HepG2 (cell line): ENCODE data around the gene REEP6. TPM values are rescaled to one million over a fixed set of nuclear protein-coding genes. Genes with fewer than 3 reads are reported as not detected.
A peak's percentile ranks its signal among the peaks of the same experiment; 100 is the strongest.

Experiments
- AKAP8 ChIP-seq: sonication (generic); formaldehyde crosslinking; IDR thresholded peaks from 2 replicates; pipeline ENCODE4 v1.5.1; 2020; ENCODE audit warnings: mild to moderate bottlenecking, missing genetic modification reagents
- CREB1 ChIP-seq, 2 experiments: fragments of 450-650 bp in 1 of 2; IDR thresholded peaks; 2 replicates each; pipeline ENCODE4 v1.6.1; 2016 to 2017; ENCODE audit warnings: control low read depth in 1 of 2, mild to moderate bottlenecking in 1 of 2, missing compliant biosample characterization in 1 of 2, missing genetic modification characterization in 1 of 2
- EZH2 ChIP-seq: conservative IDR thresholded peaks from 2 replicates; pipeline ENCODE4 v1.6.1; 2012; ENCODE audit warnings: mild to moderate bottlenecking, low read depth, low read length, moderate library complexity
- FOXP1 ChIP-seq, 2 experiments: fragments of 450-650 bp in 1 of 2; IDR thresholded peaks; 2 replicates each; pipeline ENCODE4 v1.6.1; 2017 to 2018; ENCODE audit warnings: antibody characterized with exemption in 1 of 2
- KAT8 ChIP-seq: IDR thresholded peaks from 2 replicates; pipeline ENCODE4 v1.6.1; 2016; ENCODE audit warnings: missing genetic modification reagents, missing compliant biosample characterization
- MEIS2 ChIP-seq: sonication (generic); formaldehyde crosslinking; IDR thresholded peaks from 2 replicates; pipeline ENCODE4 v1.9.0; 2021; ENCODE audit warnings: mild to moderate bottlenecking, missing genetic modification reagents
- MTF2 ChIP-seq: sonication (generic); formaldehyde crosslinking; IDR thresholded peaks from 2 replicates; pipeline ENCODE4 v1.5.0; 2020; ENCODE audit warnings: missing genetic modification reagents, borderline replicate concordance
- NR1H2 ChIP-seq: sonication (generic); formaldehyde crosslinking; IDR thresholded peaks from 2 replicates; pipeline ENCODE4 v1.8.1; 2022; ENCODE audit warnings: low read depth, missing genetic modification reagents, borderline replicate concordance
- PHF8 ChIP-seq: sonication (generic); formaldehyde crosslinking; IDR thresholded peaks from 2 replicates; pipeline ENCODE4 v1.5.0; 2020; ENCODE audit warnings: missing genetic modification reagents
- POGZ ChIP-seq: sonication (generic); formaldehyde crosslinking; IDR thresholded peaks from 2 replicates; pipeline ENCODE4 v1.4.0; 2020; ENCODE audit warnings: mild to moderate bottlenecking, missing genetic modification reagents
- RARA ChIP-seq: IDR thresholded peaks from 2 replicates; pipeline ENCODE4 v1.6.1; 2016; ENCODE audit warnings: missing genetic modification reagents, missing compliant biosample characterization
- RBM39 ChIP-seq: fragments of 200-400 bp; formaldehyde crosslinking; IDR thresholded peaks from one replicate; pipeline ENCODE4 v1.6.1; 2018; ENCODE audit warnings: antibody characterized with exemption, mild to moderate bottlenecking, low read depth, low read length; ENCODE audit not compliant: poor library complexity, severe bottlenecking
- RCOR2 ChIP-seq: IDR thresholded peaks from 2 replicates; pipeline ENCODE4 v1.6.1; 2016; ENCODE audit warnings: missing biosample characterization, missing genetic modification reagents
- SAP130 ChIP-seq: IDR thresholded peaks from 2 replicates; pipeline ENCODE4 v1.6.1; 2016; ENCODE audit warnings: low read depth
- SUZ12 ChIP-seq: fragments of 150-350 bp; IDR thresholded peaks from 2 replicates; pipeline ENCODE4 v1.6.1; 2014; ENCODE audit warnings: low read depth, low read length
- SYNCRIP ChIP-seq: fragments of 200-400 bp; formaldehyde crosslinking; IDR thresholded peaks from 2 replicates; pipeline ENCODE4 v1.6.1; 2018; ENCODE audit warnings: mild to moderate bottlenecking, low read depth, low read length; ENCODE audit not compliant: insufficient read depth
- XRCC5 ChIP-seq: fragments of 200-400 bp; formaldehyde crosslinking; optimal IDR thresholded peaks from 2 replicates; pipeline ENCODE3; 2017; ENCODE audit warnings: mild to moderate bottlenecking, low read length
- YEATS2 ChIP-seq: sonication (generic); formaldehyde crosslinking; IDR thresholded peaks from 2 replicates; pipeline ENCODE4 v1.4.0; 2020; ENCODE audit warnings: missing genetic modification reagents, borderline replicate concordance
- ZNF264 ChIP-seq: sonication (generic); formaldehyde crosslinking; IDR thresholded peaks from 2 replicates; pipeline ENCODE4 v1.4.0; 2020; ENCODE audit warnings: missing genetic modification reagents
- ZNF510 ChIP-seq: sonication (generic); formaldehyde crosslinking; IDR thresholded peaks from 2 replicates; pipeline ENCODE4 v1.4.0; 2020; ENCODE audit warnings: low read depth, mild to moderate bottlenecking, missing genetic modification reagents
- ZNF556 ChIP-seq: sonication (generic); formaldehyde crosslinking; IDR thresholded peaks from 2 replicates; pipeline ENCODE4 v1.4.0; 2020; ENCODE audit warnings: mild to moderate bottlenecking, missing genetic modification reagents, borderline replicate concordance
- ZNF737 ChIP-seq: sonication (generic); formaldehyde crosslinking; IDR thresholded peaks from 2 replicates; pipeline ENCODE4 v1.5.0; 2020; ENCODE audit warnings: missing genetic modification reagents, mild to moderate bottlenecking, borderline replicate concordance
- polyA plus RNA-seq, 8 experiments: library from polyadenylated mRNA; depleted of rRNA in 3 of 8; stranded (reverse) in 7 of 8; unstranded in 1 of 8; fragments of >200 nt; fragmentation: Illumina TruSeq in 4 of 8; extraction: Trizol in 4 of 8; gene quantifications; 2 replicates each; pipeline versions ENCODE4 v1.2.1 to v1.2.3, GENCODE V29; 2011 to 2016; ENCODE audit warnings: low read depth in 4 of 8, missing spikeins in 1 of 8, mixed read lengths in 1 of 8; ENCODE audit not compliant: insufficient read depth in 1 of 8
- total RNA-seq, 5 experiments: library from RNA; depleted of rRNA; stranded (reverse); fragments of >200 nt; fragmentation: Illumina TruSeq; extraction: Trizol; gene quantifications; 2 replicates each; pipeline ENCODE4 v1.2.3, GENCODE V29; 2016; ENCODE audit warnings: low read depth in 1 of 5
- TF ChIP-seq, protein P1 (sequence below): sonication (generic); formaldehyde crosslinking; IDR thresholded peaks from 2 replicates; pipeline ENCODE4 v1.8.1; 2023; ENCODE audit warnings: missing genetic modification reagents, inconsistent platforms, borderline replicate concordance
- TF ChIP-seq, protein P2 (sequence below): sonication (generic); formaldehyde crosslinking; IDR thresholded peaks from 2 replicates; pipeline ENCODE4 v1.4.0; 2020; ENCODE audit warnings: missing genetic modification reagents
- TF ChIP-seq, protein P3 (sequence below): sonication (generic); formaldehyde crosslinking; IDR thresholded peaks from 2 replicates; pipeline ENCODE4 v1.4.0; 2020; ENCODE audit warnings: missing genetic modification reagents

Gene REEP6
- total and polyA plus RNA-seq, 2 of the 13 experiments (the other 11 are each of a cell fraction or from before 2014, with no cell fraction given) = 10.0 to 28.8 TPM

DNA sequence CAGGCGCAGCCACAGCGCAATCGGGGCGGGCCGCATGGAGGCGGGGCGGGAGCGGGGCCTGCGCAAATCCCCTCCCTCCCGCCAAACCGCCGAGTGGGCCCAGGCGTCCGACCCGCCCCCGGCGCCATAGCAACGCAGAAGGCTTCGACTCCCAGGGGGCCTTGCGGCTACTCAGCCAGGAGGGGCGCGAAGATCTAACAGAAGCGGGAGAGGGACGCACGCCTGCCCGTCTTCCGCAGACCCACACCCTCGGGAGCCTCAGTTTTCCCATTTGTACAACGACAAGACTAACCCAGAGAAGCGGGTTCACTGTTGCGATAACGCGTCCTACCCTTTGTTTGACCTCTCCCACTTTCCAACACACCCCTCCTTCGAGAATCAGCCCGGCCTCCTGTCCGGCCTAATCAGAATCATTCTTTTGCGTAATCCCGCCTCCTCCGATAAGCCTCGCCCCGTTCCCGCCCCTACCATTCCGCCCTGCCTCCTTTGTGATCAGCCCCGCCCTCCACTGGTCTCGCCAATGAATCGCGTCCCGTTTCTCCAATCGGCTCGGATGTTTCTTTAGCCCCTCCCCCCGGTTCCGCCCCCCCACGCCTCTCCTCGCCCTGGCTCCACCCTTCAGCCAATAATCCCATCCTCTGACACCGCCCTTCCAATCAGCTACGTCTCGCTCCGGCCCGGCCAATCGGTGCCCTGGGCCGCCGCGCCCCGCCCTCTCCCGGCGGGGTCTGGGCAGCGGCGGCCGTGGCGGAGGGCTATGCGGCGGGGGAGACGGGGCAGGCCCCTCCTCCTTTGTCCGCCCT lies 469 bp upstream of the REEP6 start, which contains the start of gene PCSK4 (continued):
- TF ChIP-seq YEATS2 (CRISPR knock-in tag) = peak; percentile 37; the same call in 1 of the 2 replicates
- TF ChIP-seq, protein P1, sequence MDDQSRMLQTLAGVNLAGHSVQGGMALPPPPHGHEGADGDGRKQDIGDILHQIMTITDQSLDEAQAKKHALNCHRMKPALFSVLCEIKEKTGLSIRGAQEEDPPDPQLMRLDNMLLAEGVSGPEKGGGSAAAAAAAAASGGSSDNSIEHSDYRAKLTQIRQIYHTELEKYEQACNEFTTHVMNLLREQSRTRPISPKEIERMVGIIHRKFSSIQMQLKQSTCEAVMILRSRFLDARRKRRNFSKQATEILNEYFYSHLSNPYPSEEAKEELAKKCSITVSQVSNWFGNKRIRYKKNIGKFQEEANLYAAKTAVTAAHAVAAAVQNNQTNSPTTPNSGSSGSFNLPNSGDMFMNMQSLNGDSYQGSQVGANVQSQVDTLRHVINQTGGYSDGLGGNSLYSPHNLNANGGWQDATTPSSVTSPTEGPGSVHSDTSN (CRISPR knock-in tag) = no peak
- peak; percentile 47 for TF ChIP-seq RARA (CRISPR knock-in tag)
- no peak for TF ChIP-seq ZNF556 (CRISPR knock-in tag)
- TF ChIP-seq SYNCRIP = no peak
- no peak for TF ChIP-seq ZNF737 (CRISPR knock-in tag)
- TF ChIP-seq EZH2 = no peak
- TF ChIP-seq SAP130 (CRISPR knock-in tag) = peak; percentile 97
- TF ChIP-seq SUZ12 = peak; percentile 33; the same call in 1 of the 2 replicates
- TF ChIP-seq, protein P2, sequence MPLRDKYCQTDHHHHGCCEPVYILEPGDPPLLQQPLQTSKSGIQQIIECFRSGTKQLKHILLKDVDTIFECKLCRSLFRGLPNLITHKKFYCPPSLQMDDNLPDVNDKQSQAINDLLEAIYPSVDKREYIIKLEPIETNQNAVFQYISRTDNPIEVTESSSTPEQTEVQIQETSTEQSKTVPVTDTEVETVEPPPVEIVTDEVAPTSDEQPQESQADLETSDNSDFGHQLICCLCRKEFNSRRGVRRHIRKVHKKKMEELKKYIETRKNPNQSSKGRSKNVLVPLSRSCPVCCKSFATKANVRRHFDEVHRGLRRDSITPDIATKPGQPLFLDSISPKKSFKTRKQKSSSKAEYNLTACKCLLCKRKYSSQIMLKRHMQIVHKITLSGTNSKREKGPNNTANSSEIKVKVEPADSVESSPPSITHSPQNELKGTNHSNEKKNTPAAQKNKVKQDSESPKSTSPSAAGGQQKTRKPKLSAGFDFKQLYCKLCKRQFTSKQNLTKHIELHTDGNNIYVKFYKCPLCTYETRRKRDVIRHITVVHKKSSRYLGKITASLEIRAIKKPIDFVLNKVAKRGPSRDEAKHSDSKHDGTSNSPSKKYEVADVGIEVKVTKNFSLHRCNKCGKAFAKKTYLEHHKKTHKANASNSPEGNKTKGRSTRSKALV = no peak
- TF ChIP-seq RCOR2 (CRISPR knock-in tag) = 0 out of 2 replicates have a peak, but pooled peaks have one; percentile 16
- peak; percentile 40; the same call in 1 of the 2 replicates for TF ChIP-seq CREB1 (IDR thresholded peaks at IDR 0.05)
- no peak for TF ChIP-seq CREB1 (CRISPR knock-in tag; IDR thresholded peaks at IDR 0.05)
- no peak for TF ChIP-seq MTF2 (CRISPR knock-in tag)
- TF ChIP-seq XRCC5 = peak; percentile 56
- TF ChIP-seq ZNF264 (CRISPR knock-in tag) = no peak
- peak; percentile 1 for TF ChIP-seq RBM39
- TF ChIP-seq FOXP1 (IDR thresholded peaks at IDR 0.05) = no peak
- no peak for TF ChIP-seq FOXP1 (CRISPR knock-in tag; IDR thresholded peaks at IDR 0.05)
- TF ChIP-seq MEIS2 = no peak
- TF ChIP-seq AKAP8 (CRISPR knock-in tag) = peak; percentile 43; the same call in 1 of the 2 replicates
- peak; percentile 33; the same call in 1 of the 2 replicates for TF ChIP-seq KAT8 (CRISPR knock-in tag)
- TF ChIP-seq, protein P3, sequence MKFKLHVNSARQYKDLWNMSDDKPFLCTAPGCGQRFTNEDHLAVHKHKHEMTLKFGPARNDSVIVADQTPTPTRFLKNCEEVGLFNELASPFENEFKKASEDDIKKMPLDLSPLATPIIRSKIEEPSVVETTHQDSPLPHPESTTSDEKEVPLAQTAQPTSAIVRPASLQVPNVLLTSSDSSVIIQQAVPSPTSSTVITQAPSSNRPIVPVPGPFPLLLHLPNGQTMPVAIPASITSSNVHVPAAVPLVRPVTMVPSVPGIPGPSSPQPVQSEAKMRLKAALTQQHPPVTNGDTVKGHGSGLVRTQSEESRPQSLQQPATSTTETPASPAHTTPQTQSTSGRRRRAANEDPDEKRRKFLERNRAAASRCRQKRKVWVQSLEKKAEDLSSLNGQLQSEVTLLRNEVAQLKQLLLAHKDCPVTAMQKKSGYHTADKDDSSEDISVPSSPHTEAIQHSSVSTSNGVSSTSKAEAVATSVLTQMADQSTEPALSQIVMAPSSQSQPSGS (CRISPR knock-in tag) = peak; percentile 42; the same call in 1 of the 2 replicates
- TF ChIP-seq ZNF510 (CRISPR knock-in tag) = no peak
- TF ChIP-seq POGZ = no peak
- no peak for TF ChIP-seq NR1H2 (CRISPR knock-in tag)
- TF ChIP-seq PHF8 (CRISPR knock-in tag) = peak; percentile 14; the same call in 1 of the 2 replicates
